ENCODE measurements around the gene DENND1B. TPM values are rescaled to one million over a fixed set of nuclear protein-coding genes. Genes with fewer than 3 reads are reported as not detected.
"Not testable (repeated sequence)": the region's sequence is repeated elsewhere in the genome, so short reads cannot be mapped to it uniquely, and the experiment has no call there.

DENND1B gene
- polyA plus RNA-seq, 1 of the 3 experiments (the other 2 are of a cell fraction) = 1.4 TPM

GRCh38 chr1:197496722-197497121 lies 278.6 kb downstream of the DENND1B start:
- no peak for DNase-seq
- H3K9me3 ChIP-seq = no peaks in the 10 kb centered on the region
- no peak overlapping the region for H3K4me2 ChIP-seq
- 79% methylated on average over 10 of the region's 10 CpGs for WGBS (ENCODE audit: low lambda C conversion rate)
- H3K9ac ChIP-seq = no peak overlapping the region
- no peaks in the 10 kb centered on the region for H3K79me2 ChIP-seq (ENCODE audit: insufficient read depth)
- H3K27ac ChIP-seq (ENCODE audit: low read depth in 2 of 2, low read length in 1 of 2) = no peak overlapping the region
- H4K20me1 ChIP-seq (ENCODE audit: insufficient read depth) = no peaks in the 10 kb centered on the region
- ChIA-PET POLR2A (no interaction called here), CTCF (no interaction called here)
- H3K4me1 ChIP-seq (ENCODE audit: control insufficient read depth in 1 of 2, insufficient read depth in 2 of 2, low read depth in 1 of 2, low read length in 1 of 2) = no peaks in the 10 kb centered on the region; a peak in 1 of 4 replicates
- no peak for TF ChIP-seq RCOR1 (IDR thresholded peaks at IDR 0.05; ENCODE audit: low read length)
- no peak for TF ChIP-seq GATA2 (CRISPR knock-in tag; IDR thresholded peaks at IDR 0.05)
- no peak for TF ChIP-seq FOXM1 (IDR thresholded peaks at IDR 0.05; ENCODE audit: low read depth)
- no peak for TF ChIP-seq FOXJ3 (CRISPR knock-in tag; IDR thresholded peaks at IDR 0.05)
- TF ChIP-seq RXRA (IDR thresholded peaks at IDR 0.05; ENCODE audit: borderline replicate concordance, low read depth) = no peak
- TF ChIP-seq TAF1 (IDR thresholded peaks at IDR 0.05; ENCODE audit: borderline replicate concordance, low read depth, low read length) = no peak
- no peak for TF ChIP-seq SIN3A (IDR thresholded peaks at IDR 0.05; ENCODE audit: borderline replicate concordance, low read depth, low read length)
- no peak for TF ChIP-seq IRF3 (IDR thresholded peaks at IDR 0.05; ENCODE audit: low read depth, low read length)
- no peak for TF ChIP-seq NFIC (IDR thresholded peaks at IDR 0.05; ENCODE audit: borderline replicate concordance)
- H3K9me2 ChIP-seq = no peaks in the 10 kb centered on the region
- no peak overlapping the region for H2AFZ ChIP-seq (ENCODE audit: low read depth)
- no peak overlapping the region for H3K4me3 ChIP-seq (ENCODE audit: low read depth in 2 of 2, low read length in 1 of 2)
- H3K36me3 ChIP-seq (replicated peaks in 1 of 2; ENCODE audit: control insufficient read depth in 1 of 2, insufficient read depth in 2 of 2, low read length in 1 of 2) = no peaks in the 10 kb centered on the region
- H3K27me3 ChIP-seq (ENCODE audit: insufficient read depth) = no peaks in the 10 kb centered on the region
- no peaks in the 10 kb centered on the region for H3F3A ChIP-seq (replicated peaks; ENCODE audit: insufficient read depth)

GRCh38 chr1:197491505-197491904 lies 283.8 kb downstream of the DENND1B start:
- DNase-seq; H3K9ac ChIP-seq; H3K27ac ChIP-seq (ENCODE audit: low read depth in 2 of 2, low read length in 1 of 2); H3K9me3 ChIP-seq; H3K4me2 ChIP-seq; H3K4me3 ChIP-seq (ENCODE audit: low read depth in 2 of 2, low read length in 1 of 2); H3K36me3 ChIP-seq (replicated peaks in 1 of 2; ENCODE audit: control insufficient read depth in 1 of 2, insufficient read depth in 2 of 2, low read length in 1 of 2); H3F3A ChIP-seq (replicated peaks; ENCODE audit: insufficient read depth); POLR2A ChIA-PET; H3K27me3 ChIP-seq (ENCODE audit: insufficient read depth); H3K79me2 ChIP-seq (ENCODE audit: insufficient read depth); H4K20me1 ChIP-seq (ENCODE audit: insufficient read depth); H2AFZ ChIP-seq (ENCODE audit: low read depth); H3K9me2 ChIP-seq; H3K4me1 ChIP-seq (ENCODE audit: control insufficient read depth in 1 of 2, insufficient read depth in 2 of 2, low read depth in 1 of 2, low read length in 1 of 2): not testable (repeated sequence)
- WGBS (ENCODE audit: low lambda C conversion rate) = 67% methylated on average over 1 of the region's 1 CpG
- CTCF ChIA-PET = interaction anchor here (0.6 kb wide), 1 partner anchor 449 kb away, joined by 3 read pairs; no protein-coding TSS in a partner anchor

GRCh38 chr1:197486946-197487345 lies 288.3 kb downstream of the DENND1B start:
- Histone ChIP-seq H3K4me3 (ENCODE audit: low read depth in 2 of 2, low read length in 1 of 2) (no peak overlapping the region), H3K27me3 (ENCODE audit: insufficient read depth) (no peaks in the 10 kb centered on the region), H3K4me1 (ENCODE audit: control insufficient read depth in 1 of 2, insufficient read depth in 2 of 2, low read depth in 1 of 2, low read length in 1 of 2) (peaks cover 0 to 4% of the 10 kb centered on the region in 2 experiments; a peak in 2 of 4 replicates), H4K20me1 (ENCODE audit: insufficient read depth) (no peaks in the 10 kb centered on the region), H3K9me2 (no peaks in the 10 kb centered on the region), H3K36me3 (replicated peaks in 1 of 2; ENCODE audit: control insufficient read depth in 1 of 2, insufficient read depth in 2 of 2, low read length in 1 of 2) (no peaks in the 10 kb centered on the region), H3K4me2 (no peak overlapping the region), H3K9me3 (no peaks in the 10 kb centered on the region), H3K27ac (ENCODE audit: low read depth in 2 of 2, low read length in 1 of 2) (no peak overlapping the region), H2AFZ (ENCODE audit: low read depth) (no peak overlapping the region), H3K9ac (no peak overlapping the region), H3K79me2 (ENCODE audit: insufficient read depth) (no peaks in the 10 kb centered on the region), H3F3A (replicated peaks; ENCODE audit: insufficient read depth) (no peaks in the 10 kb centered on the region)
- POLR2A ChIA-PET = no interaction called here
- CTCF ChIA-PET = no interaction called here
- DNase-seq = no peak
- no CpG with 5 or more reads among the region's 2 CpGs for WGBS (ENCODE audit: low lambda C conversion rate)
- TF ChIP-seq FOSL2 (IDR thresholded peaks at IDR 0.05; ENCODE audit: borderline replicate concordance, low read depth) (no peak), RFX5 (IDR thresholded peaks at IDR 0.05; ENCODE audit: low read length) (no peak), MXI1 (IDR thresholded peaks at IDR 0.05; ENCODE audit: low read depth, low read length) (no peak), USF2 (IDR thresholded peaks at IDR 0.05; ENCODE audit: borderline replicate concordance, low read depth, low read length) (no peak), JUND (IDR thresholded peaks at IDR 0.05) (no peak), RXRA (IDR thresholded peaks at IDR 0.05; ENCODE audit: borderline replicate concordance, low read depth) (no peak), CTCF (IDR thresholded peaks at IDR 0.05) (no peak), MEF2A (IDR thresholded peaks at IDR 0.05; ENCODE audit: borderline replicate concordance, low read depth) (no peak), PBX3 (IDR thresholded peaks at IDR 0.05) (no peak), USF1 (IDR thresholded peaks at IDR 0.05; ENCODE audit: borderline replicate concordance, low read depth) (no peak)
